T-helper 9 cell (primary cell): ENCODE results near the gene SNX7.

Experiments
- DNase-seq: peaks from one replicate; pipeline ENCODE4 v3.0.0-alpha.2; 2020

SNX7 gene

GRCh38 chr1:98697781-98698180 lies 36.3 kb downstream of the SNX7 start:
- DNase-seq, result no peak

DNA sequence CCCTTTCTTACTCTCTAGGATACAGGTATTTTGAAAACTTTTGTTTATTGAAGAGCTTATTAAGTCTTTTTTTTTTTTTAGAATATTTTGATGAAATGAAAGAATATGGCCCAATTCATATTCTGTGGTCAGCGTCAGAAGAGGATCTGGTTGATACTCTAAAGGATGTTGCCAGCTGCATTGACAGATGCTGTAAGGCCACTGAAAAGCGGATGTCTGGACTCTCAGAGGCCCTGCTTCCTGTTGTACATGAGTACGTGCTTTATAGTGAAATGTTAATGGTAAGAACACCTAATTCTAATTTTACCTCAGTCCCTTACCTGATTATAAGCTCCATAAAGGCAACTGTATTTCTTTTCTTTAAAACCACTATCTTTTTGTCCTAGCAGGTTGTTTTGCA lies 37.1 kb downstream of the SNX7 start:
- no peak for DNase-seq

DNA sequence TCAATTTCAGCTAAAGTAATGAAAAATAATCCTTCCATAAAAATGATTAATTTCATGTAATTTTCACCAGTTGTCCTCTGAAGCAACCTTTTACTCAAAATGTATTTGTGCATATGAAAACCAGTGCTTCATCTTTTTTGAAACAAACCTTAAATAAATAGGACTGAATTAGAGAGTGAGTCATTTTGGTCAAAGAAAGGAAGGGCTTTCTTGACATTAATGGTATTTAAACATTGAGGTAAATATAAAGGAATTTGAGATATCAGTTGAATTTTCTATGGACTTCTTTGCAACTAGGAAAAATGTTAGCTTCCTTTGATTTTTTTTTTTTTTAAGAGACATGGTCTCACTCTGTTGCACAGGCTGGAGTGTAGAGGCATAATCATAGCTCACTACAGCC lies 38.7 kb downstream of the SNX7 start:
- DNase-seq, result no peak

- no peak for DNase-seq
These were observed 41.5 kb downstream of the SNX7 start for GRCh38 chr1:98702976-98703375.

- no peak for DNase-seq
These were observed 43.0 kb downstream of the SNX7 start for GRCh38 chr1:98704474-98704873.

- DNase-seq, result no peak
These were observed 43.5 kb downstream of the SNX7 start for GRCh38 chr1:98704971-98705370.

DNA sequence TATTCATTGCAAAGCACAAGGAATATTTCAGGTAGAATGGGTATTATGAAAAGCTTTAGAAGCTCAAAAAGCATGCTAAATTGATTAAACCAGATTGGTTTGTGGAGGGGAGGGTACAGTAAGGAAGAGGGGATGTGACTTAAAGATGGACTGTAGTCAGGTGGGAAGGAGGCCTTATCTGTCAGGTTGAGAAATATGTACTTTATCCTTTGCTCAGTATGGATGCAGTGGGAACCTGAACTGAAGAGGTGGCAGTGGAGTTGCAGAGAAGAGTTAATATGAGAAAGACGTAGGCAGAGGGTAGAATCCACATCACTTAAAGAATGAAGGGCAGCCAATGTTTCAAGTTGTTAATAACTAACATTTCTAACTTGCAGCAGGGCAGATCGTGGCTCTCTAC lies 44.1 kb downstream of the SNX7 start:
- no peak for DNase-seq

- DNase-seq, result no peak
These were observed 44.8 kb downstream of the SNX7 start for GRCh38 chr1:98706173-98706843.

DNA sequence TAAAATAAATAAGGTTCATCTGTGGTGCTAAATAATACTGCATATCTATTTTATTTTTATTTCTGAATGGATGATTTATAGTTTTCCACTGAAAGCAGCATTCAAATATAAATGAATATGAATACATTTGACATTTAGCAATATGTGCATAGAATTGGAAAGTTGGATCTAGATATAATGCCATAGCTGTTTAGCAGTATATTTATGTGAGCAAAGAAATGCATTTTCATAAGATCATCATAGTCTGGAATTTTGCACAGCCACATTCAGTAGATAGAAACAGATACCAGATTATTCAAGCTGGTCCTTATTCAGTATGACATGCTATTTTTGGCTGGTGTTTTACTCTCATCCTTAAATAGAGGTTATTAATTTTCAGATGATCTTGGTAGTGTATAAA lies 46.0 kb downstream of the SNX7 start:
- DNase-seq, result no peak

- DNase-seq, result no peak
These were observed 48.4 kb downstream of the SNX7 start for GRCh38 chr1:98709906-98710305.

- DNase-seq, result no peak
These were observed 62.1 kb downstream of the SNX7 start for GRCh38 chr1:98723574-98723973.

DNA sequence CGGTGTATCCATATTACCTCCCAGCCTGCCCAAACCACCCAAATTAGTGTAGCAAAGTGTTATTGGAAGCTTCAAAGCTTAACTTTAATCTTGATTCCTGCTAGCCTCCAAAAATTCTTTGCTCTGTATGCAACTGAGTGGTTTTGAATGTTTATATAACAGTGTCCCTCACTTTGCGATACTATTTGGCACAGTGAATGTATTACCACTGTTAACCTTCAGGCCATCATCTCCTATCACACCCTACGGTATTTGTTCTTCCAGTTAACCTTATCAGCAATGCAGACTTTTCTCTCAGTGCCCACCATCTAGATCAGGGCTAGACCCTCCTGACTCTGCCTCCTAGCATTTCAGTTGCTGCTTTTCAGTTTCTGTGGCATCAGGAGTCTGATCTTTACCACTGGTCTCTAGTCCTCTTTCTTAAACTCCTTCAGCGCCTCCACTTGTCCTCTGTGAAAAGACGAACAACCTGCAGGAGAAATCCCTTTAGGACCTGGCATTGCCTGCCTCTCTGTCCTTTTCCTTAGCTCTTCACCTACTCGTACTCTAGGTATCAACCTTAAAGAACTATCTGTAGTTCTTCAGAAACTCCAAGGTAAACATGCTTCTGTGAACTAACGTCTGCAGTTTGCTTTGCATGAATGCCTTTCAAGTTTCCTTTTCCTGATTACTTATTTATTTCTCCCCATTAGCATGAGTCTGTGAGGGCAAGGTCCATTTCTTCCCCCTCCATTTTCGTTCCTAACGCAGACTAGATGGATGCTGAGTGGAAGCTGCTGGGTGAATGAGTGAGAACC lies 71.7 kb downstream of the SNX7 start:
- DNase-seq, result no peak

DNA sequence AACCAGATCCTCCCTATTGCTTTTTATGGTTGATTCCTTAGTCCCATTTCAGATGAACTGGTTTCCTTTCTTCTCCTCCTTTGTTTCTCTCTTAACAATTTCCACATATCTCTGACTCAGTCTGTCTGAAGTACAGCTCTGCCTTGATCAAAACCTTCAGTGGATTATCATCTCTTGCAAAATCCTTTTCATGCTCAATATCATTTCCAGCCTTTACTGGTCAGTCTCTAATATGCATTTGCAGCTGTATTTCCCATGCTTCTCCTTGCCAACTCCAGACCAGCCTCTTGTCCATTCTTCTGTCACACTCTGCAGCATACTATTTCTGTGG lies 72.2 kb downstream of the SNX7 start:
- no peak for DNase-seq

GRCh38 chr1:98735756-98736155 lies 74.2 kb downstream of the SNX7 start:
- no peak for DNase-seq

DNA sequence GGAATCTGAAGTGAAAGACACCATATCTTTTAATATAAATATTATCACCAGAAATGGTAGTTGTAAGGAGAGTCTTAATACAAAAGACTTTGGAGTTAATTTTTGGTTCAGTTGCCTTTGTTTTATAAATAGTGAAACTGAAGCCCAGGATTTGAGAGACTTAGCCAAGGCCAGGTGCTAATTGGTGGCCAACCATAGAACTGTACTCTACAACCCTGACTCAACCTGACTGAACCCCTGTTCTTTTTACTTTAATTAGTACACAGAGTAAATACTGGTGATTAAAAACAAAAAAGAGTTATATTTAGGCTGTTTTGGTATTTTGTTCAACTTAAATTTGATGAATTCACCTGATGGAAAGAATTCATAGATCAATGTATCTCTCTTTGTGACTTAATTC lies 76.3 kb downstream of the SNX7 start:
- DNase-seq, result no peak

- no peak for DNase-seq
These were observed 78.2 kb downstream of the SNX7 start for GRCh38 chr1:98739762-98740161.

GRCh38 chr1:98741164-98741563 lies 79.6 kb downstream of the SNX7 start:
- DNase-seq, result no peak

DNA sequence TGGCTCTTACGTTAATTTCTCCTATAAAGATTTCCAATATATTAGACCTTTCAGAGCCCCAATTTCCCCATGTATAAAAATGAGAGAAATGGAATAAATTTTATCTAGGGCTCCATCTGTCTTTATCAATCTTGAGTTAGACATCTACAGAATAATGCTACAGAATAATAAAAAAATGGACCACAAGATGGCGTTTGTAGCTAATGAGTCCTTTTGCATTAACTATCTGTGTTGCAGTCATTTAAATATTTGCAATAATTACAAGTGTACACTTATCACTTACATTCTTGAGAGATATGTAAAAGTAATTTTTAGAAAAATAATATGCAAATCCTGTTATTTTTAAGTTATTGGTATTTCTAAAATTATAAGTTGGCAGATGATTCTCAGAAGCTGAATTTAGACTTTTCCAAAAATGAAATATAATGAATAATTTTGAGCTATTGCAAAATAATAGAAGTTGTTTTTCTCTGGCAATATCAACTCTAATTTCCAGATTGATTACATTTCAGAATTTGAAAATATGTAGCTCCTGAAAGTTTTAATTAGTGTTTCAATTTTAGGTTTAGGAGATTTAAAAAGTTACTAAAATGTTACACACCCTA lies 87.7 kb downstream of the SNX7 start:
- no peak for DNase-seq

DNA sequence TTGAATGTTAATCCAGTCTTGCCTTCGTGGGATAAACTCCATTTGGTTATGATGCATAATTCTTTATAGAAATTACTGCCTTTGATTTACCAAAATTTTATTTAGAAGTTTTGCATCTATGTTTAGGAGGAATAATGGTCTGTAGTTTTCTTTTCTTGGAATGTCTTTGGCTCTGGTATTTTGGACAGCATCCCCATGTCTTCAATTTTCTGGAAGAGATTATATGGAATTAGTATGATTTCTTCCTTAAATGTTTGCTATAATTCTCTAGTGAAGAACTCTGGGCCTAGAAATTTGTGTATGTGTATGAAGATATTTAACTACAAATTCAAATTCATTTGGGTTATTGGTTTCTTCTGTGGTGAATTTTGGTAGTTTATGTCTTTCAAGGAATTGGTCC lies 92.7 kb downstream of the SNX7 start:
- no peak for DNase-seq

GRCh38 chr1:98761219-98761865 lies 99.8 kb downstream of the SNX7 start:
- no peak for DNase-seq

GRCh38 chr1:98763488-98764150 lies 102.1 kb downstream of the SNX7 start:
- DNase-seq, result no peak

DNA sequence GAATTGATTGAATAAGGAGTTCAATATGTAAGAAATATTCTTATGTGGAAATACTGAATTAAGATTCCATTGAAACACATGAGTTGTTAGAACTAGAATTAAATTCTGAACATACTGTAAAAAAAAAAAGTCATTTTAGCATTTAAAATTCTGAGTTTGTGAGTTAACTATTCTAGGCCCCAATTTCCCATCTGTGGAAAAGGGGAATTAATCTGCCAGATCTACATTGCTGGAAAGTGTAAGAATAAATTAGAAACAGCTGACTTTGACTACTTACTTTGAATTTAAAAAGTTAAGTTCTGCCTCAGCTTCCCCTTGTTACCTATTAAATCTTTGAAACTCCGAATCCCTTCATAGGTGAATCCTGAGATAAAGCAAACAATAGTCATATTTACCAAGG lies 103.0 kb downstream of the SNX7 start:
- DNase-seq, result no peak

GRCh38 chr1:98766255-98766654 lies 104.7 kb downstream of the SNX7 start:
- DNase-seq, result no peak
